HG03442 (cell line): Measurements from ENCODE around the gene DPEP2.

Experiments used
- ATAC-seq: cut with Tn5 transposase; IDR thresholded peaks from one replicate; pipeline ENCODE4 v1.9.1; 2021; ENCODE audit warnings: mild to moderate bottlenecking, moderate library complexity; ENCODE audit not compliant: unreplicated experiment

The DPEP2 gene

DNA sequence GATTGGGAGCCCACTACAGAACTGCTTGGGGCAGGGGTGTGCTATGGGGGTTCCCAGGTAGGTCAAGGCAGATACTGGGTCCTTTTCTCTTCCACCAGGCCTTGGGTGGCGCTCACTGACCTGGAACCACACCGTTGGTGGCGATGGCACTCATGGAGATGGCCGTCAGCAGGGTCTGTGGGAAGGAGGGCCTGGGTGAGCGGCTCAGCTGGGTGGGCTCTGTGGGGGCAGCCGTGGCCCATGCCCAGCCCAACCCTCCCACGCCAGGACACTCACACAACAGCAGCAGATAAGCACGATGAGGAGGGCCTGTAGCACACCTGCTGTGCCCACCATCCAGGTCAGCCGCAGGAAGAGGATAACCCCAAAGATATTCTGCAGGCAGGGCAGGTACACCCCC is 41.7 kb downstream of the DPEP2 start:
- no peak for ATAC-seq

- no peak for ATAC-seq
These were observed 44.7 kb downstream of the DPEP2 start for GRCh38 chr16:67954421-67955196.

DNA sequence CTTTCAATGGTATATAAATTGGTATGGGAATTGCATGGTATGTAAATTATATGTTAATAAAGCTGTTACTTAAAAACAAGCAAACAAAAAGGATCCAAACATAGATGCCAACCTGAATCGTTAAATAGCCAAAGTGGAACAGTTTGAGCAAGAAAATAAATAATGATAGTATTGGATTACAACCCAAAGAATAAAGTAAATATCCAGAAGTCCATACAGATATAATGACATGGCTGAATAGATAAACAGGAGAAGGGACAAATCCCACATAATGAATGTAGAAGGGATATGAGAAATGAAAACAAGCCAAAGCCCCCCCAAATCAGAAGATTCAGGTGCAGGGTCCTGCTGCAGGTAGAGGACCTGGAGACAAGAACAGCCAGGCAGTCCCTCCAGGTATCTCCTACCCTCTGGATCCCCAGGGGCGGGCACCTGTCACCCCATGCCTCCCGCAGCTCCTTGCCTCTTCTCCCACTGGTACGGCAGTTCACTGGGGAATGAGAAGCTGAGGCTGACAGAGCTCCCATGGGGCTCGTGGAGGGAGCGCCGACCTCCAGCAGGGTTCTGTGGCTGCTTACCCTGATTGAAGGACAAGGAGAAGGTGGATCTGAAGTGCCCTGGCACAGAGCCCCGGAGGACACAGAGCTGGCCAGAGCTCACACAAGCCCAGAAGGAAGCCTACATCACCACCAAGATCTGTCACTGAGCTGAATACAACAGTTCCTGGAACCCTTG is 45.5 kb downstream of the DPEP2 start:
- no peak for ATAC-seq

DNA sequence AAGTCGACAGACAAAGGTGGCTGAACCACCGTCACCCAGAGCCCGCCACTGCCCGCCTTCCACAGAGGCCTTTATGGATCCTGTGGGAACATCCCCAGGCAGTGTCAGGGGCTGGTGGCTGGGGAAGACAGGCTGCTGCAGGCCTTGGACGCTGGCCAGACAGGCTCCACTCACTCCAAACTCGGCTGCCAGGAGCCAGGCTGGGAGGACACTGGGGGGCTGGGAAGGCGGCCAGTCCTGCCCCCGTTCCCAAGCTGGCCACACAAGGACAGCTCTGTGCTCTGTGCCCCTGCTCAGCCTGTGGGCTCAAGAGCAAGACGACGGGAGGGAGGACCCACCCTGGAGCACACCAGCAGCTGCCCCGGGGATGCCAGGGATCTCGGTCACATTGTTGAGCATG is 47.8 kb downstream of the DPEP2 start:
- ATAC-seq = no peak

GRCh38 chr16:67950335-67950843 is 48.9 kb downstream of the DPEP2 start:
- ATAC-seq = no peak

- ATAC-seq = no peak
These were observed 49.6 kb downstream of the DPEP2 start for GRCh38 chr16:67949645-67950044.

GRCh38 chr16:67948015-67948414 is 51.3 kb downstream of the DPEP2 start:
- ATAC-seq = no peak

- no peak for ATAC-seq
These were observed 52.2 kb downstream of the DPEP2 start for GRCh38 chr16:67946966-67947558.

GRCh38 chr16:67946128-67946569 is 53.1 kb downstream of the DPEP2 start:
- no peak for ATAC-seq

GRCh38 chr16:67945392-67945933 is 53.8 kb downstream of the DPEP2 start:
- no peak for ATAC-seq

GRCh38 chr16:67944690-67945391 is 54.4 kb downstream of the DPEP2 start:
- no peak for ATAC-seq

DNA sequence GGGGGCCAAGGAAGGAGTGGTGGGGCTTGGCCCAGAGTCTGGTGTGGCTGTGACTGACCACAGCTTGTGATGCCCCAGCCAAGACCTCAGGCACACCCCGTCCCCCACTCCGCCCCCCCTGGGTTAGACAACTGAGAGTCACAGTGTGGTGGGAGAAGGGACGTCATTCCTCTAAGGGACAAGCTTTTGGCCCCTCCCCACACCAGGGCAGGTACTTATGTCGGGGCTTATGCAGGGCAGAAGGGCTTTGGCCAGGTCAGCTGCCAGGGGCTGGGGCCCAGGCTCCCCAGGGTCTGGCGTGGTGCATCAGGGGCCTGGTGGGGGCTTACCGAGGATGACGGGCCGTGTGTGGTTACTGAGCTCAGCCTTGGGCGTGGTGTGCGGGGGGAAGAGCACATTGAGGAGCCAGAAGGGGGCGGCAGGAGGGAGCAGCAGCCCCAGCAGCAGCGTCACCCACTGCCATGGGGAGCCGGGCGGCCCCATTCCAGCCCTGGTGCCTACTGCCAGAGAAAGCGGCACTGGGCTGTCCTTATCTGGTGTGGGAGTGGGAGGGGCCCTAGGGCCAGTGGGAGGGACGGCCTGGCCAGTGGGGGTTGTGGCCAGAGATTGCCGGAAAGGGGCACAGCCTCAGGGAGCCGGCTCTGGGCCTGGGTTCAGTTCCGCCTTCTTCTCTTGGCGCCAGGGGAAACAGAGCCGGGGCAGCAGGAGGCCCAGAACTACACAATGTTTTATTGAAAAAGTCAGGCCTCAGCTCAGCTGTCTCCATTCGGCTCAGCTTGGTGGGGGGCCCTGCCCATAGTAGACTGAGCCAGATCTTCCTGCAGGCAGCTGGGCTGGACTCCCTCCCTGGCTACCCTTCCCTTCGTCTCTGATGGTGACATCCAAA is 55.4 kb downstream of the DPEP2 start, which contains the start of gene LCAT:
Gene LCAT, minus strand, starts transcription at position 502 of the 886 bp plus-strand sequence. Its CDS starts 19 bp downstream, at position 483.
- no peak for ATAC-seq

- no peak for ATAC-seq
These were observed 56.0 kb downstream of the DPEP2 start for GRCh38 chr16:67943256-67943618.

GRCh38 chr16:67942510-67943255 is 56.6 kb downstream of the DPEP2 start:
- no peak for ATAC-seq

- ATAC-seq = no peak
These were observed 57.1 kb downstream of the DPEP2 start for GRCh38 chr16:67942200-67942509.

- no peak for ATAC-seq
These were observed 57.6 kb downstream of the DPEP2 start for GRCh38 chr16:67941469-67942199.

DNA sequence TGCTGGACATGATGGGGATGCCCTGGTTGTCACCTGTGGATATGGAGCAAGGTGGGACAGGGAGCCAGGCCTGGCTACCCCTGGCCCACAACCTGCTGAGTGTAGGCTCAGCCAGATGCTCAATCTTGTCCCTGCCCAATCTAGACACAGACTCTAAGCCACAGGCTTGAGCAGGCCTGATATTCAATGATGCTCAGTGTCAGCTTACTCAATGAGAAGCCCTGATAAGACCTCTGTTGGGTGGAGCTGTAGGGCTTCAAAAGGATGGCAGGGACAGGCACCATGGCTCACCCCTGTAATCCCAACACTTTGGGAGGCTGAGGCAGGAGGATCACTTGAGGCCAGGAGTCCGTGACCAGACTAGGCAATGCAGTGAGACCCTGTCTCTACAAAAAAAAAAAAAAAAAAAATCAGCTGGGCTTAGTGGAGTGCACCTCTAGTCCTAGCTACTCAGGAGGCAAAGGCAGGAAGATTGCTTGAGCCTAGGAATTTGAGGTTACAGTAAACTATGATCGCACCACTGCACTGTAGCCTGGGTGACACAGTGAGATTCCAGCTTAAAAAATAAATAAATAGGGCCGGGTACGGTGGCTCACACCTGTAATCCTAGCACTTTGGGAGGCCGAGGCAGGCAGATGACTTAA is 58.7 kb downstream of the DPEP2 start:
- no peak for ATAC-seq
